ENCODE results near the gene SLC2A1. TPM values are rescaled to one million over a fixed set of nuclear protein-coding genes. Genes with fewer than 3 reads are reported as not detected.

SLC2A1 gene
- polyA plus RNA-seq, 1 donor (not counting 4 experiments of a cell fraction or from before 2014, with no cell fraction given), result 689 TPM

- FAIRE-seq, result peak; percentile 74
- peaks cover 66% of the 10 kb centered on the region for H3K79me2 ChIP-seq (ENCODE audit: control insufficient read depth, insufficient read depth, low read length)
Measured at GRCh38 chr1:42931911-42932422, 26.7 kb downstream of the SLC2A1 start.

GRCh38 chr1:42931108-42931539, 27.5 kb downstream of the SLC2A1 start:
- Histone ChIP-seq H3K36me3 (ENCODE audit: control insufficient read depth in 2 of 2, extremely low read depth in 1 of 2, insufficient read depth in 2 of 2, low read length in 2 of 2) (peaks cover 72 to 89% of the 10 kb centered on the region in 2 experiments), H3K9ac (ENCODE audit: control insufficient read depth, extremely low read depth, insufficient read depth, low read length) (no peak overlapping the region), H4K20me1 (ENCODE audit: control insufficient read depth, extremely low read depth, insufficient read depth, low read length) (peaks cover 36% of the 10 kb centered on the region), H3K9me1 (ENCODE audit: control insufficient read depth, extremely low read depth, insufficient read depth, low read length) (peaks cover 18% of the 10 kb centered on the region), H3K79me2 (ENCODE audit: control insufficient read depth, insufficient read depth, low read length) (peaks cover 58% of the 10 kb centered on the region), H3K4me3 (ENCODE audit: control insufficient read depth in 2 of 3, extremely low read depth in 1 of 3, insufficient read depth in 2 of 3, low read depth in 1 of 3, low read length in 3 of 3) (no peak overlapping the region), H3K27me3 (ENCODE audit: control insufficient read depth, extremely low read depth, insufficient read depth, low read length) (no peaks in the 10 kb centered on the region), H3K27ac (ENCODE audit: control insufficient read depth, insufficient read depth, low read length) (no peak overlapping the region), H3K4me1 (ENCODE audit: control insufficient read depth, extremely low read depth, insufficient read depth, low read length) (peaks cover 73% of the 10 kb centered on the region), H3K4me2 (ENCODE audit: control insufficient read depth, extremely low read depth, insufficient read depth, low read depth, low read length) (no peak overlapping the region), H3K9me3 (ENCODE audit: control insufficient read depth, low read depth, low read length) (no peaks in the 10 kb centered on the region), H2AFZ (ENCODE audit: control insufficient read depth, low read length) (no peak overlapping the region)
- FAIRE-seq, result no peak
- dilution Hi-C loops (cut with MboI; ENCODE audit: extremely low pct_ligation_motif_present, low sequenced_read_pairs), result no loop called here
- no peak for DNase-seq (ENCODE audit: low read depth, low spot score)
- peak in 2 of 3 experiments; percentile 60 to 61 for TF ChIP-seq CTCF (optimal IDR thresholded peaks at IDR 0.05 in 1 of 3, IDR thresholded peaks at IDR 0.05 in 1 of 3, conservative IDR thresholded peaks at IDR 0.05 in 1 of 3; ENCODE audit: extremely low read depth in 1 of 3, insufficient read depth in 2 of 3, low read length in 3 of 3)
- no peak for TF ChIP-seq EZH2 (IDR thresholded peaks at IDR 0.05; ENCODE audit: low read length)

More at GRCh38 chr1:42931911-42932422, 26.7 kb downstream of the SLC2A1 start:
- no peak for DNase-seq (ENCODE audit: low read depth, low spot score)
- H3K4me2 ChIP-seq (ENCODE audit: control insufficient read depth, extremely low read depth, insufficient read depth, low read depth, low read length), result peak overlapping the region; percentile 54
- H3K9me1 ChIP-seq (ENCODE audit: control insufficient read depth, extremely low read depth, insufficient read depth, low read length), result peaks cover 21% of the 10 kb centered on the region
- H2AFZ ChIP-seq (ENCODE audit: control insufficient read depth, low read length), result no peak overlapping the region
- peak overlapping the region; percentile 96 for H3K27ac ChIP-seq (ENCODE audit: control insufficient read depth, insufficient read depth, low read length)
- no peaks in the 10 kb centered on the region for H3K27me3 ChIP-seq (ENCODE audit: control insufficient read depth, extremely low read depth, insufficient read depth, low read length)
- no peak overlapping the region for H3K4me3 ChIP-seq (ENCODE audit: control insufficient read depth in 2 of 3, extremely low read depth in 1 of 3, insufficient read depth in 2 of 3, low read depth in 1 of 3, low read length in 3 of 3)
- dilution Hi-C loops (cut with MboI; ENCODE audit: extremely low pct_ligation_motif_present, low sequenced_read_pairs), result no loop called here
- H3K4me1 ChIP-seq (ENCODE audit: control insufficient read depth, extremely low read depth, insufficient read depth, low read length), result peaks cover 81% of the 10 kb centered on the region
- TF ChIP-seq CTCF (optimal IDR thresholded peaks at IDR 0.05 in 1 of 3, IDR thresholded peaks at IDR 0.05 in 1 of 3, conservative IDR thresholded peaks at IDR 0.05 in 1 of 3; ENCODE audit: extremely low read depth in 1 of 3, insufficient read depth in 2 of 3, low read length in 3 of 3) (no peak), EZH2 (IDR thresholded peaks at IDR 0.05; ENCODE audit: low read length) (no peak)
- H3K9me3 ChIP-seq (ENCODE audit: control insufficient read depth, low read depth, low read length), result no peaks in the 10 kb centered on the region
- peaks cover 39% of the 10 kb centered on the region for H4K20me1 ChIP-seq (ENCODE audit: control insufficient read depth, extremely low read depth, insufficient read depth, low read length)
- peak overlapping the region; percentile 45 for H3K9ac ChIP-seq (ENCODE audit: control insufficient read depth, extremely low read depth, insufficient read depth, low read length)
- H3K36me3 ChIP-seq (ENCODE audit: control insufficient read depth in 2 of 2, extremely low read depth in 1 of 2, insufficient read depth in 2 of 2, low read length in 2 of 2), result peaks cover 68 to 88% of the 10 kb centered on the region in 2 experiments
